HEK293 (cell line): ENCODE results near the gene BTBD18.

Source experiments
- BCL11A ChIP-seq: fragments of 450-650 bp; formaldehyde crosslinking; IDR thresholded peaks from 2 replicates; pipeline ENCODE4 v1.5.1; 2016; ENCODE audit warnings: low read depth, missing biosample characterization, missing genetic modification characterization
- EGR2 ChIP-seq: fragments of 450-650 bp; formaldehyde crosslinking; IDR thresholded peaks from 2 replicates; pipeline ENCODE4 v1.5.1; 2016; ENCODE audit warnings: low read depth, missing biosample characterization, missing genetic modification characterization
- FEZF1 ChIP-seq: fragments of 450-650 bp; formaldehyde crosslinking; IDR thresholded peaks from 2 replicates; pipeline ENCODE4 v1.5.1; 2016; ENCODE audit warnings: missing biosample characterization, missing genetic modification characterization
- GLIS2 ChIP-seq: fragments of 450-650 bp; formaldehyde crosslinking; IDR thresholded peaks from 2 replicates; pipeline ENCODE4 v1.5.1; 2016; ENCODE audit warnings: missing biosample characterization, missing genetic modification characterization
- HOXC10 ChIP-seq: sonication (generic); formaldehyde crosslinking; IDR thresholded peaks from 2 replicates; pipeline ENCODE4 v1.8.1; 2023; ENCODE audit warnings: mild to moderate bottlenecking, missing genetic modification reagents
- KLF10 ChIP-seq: fragments of 450-650 bp; IDR thresholded peaks from 2 replicates; pipeline ENCODE4 v1.5.1; 2018; ENCODE audit warnings: missing biosample characterization, mild to moderate bottlenecking, missing genetic modification characterization
- REPIN1 ChIP-seq: fragments of 450-650 bp; formaldehyde crosslinking; IDR thresholded peaks from 2 replicates; pipeline ENCODE4 v1.5.1; 2017; ENCODE audit warnings: missing biosample characterization, missing genetic modification characterization, low read depth
- SCRT2 ChIP-seq: fragments of 450-650 bp; formaldehyde crosslinking; IDR thresholded peaks from 2 replicates; pipeline ENCODE4 v1.5.1; 2016; ENCODE audit warnings: missing biosample characterization, missing genetic modification characterization
- TCF7L2 ChIP-seq: IDR thresholded peaks from 2 replicates; pipeline ENCODE4 v1.6.1; 2011; ENCODE audit warnings: low read depth, mild to moderate bottlenecking, inconsistent platforms, low read length, moderate library complexity, borderline replicate concordance
- ZBTB17 ChIP-seq: fragments of 450-650 bp; formaldehyde crosslinking; IDR thresholded peaks from 2 replicates; pipeline ENCODE4 v1.5.1; 2016; ENCODE audit warnings: missing biosample characterization, missing genetic modification characterization
- ZBTB20 ChIP-seq: fragments of 450-650 bp; formaldehyde crosslinking; IDR thresholded peaks from 2 replicates; pipeline ENCODE4 v1.5.1; 2016; ENCODE audit warnings: missing biosample characterization, missing genetic modification characterization
- ZBTB48 ChIP-seq: fragments of 450-650 bp; formaldehyde crosslinking; IDR thresholded peaks from 2 replicates; pipeline ENCODE4 v1.5.1; 2016; ENCODE audit warnings: missing biosample characterization, missing genetic modification characterization
- ZBTB7A ChIP-seq: fragments of 450-650 bp; formaldehyde crosslinking; IDR thresholded peaks from 2 replicates; pipeline ENCODE4 v1.5.1; 2016; ENCODE audit warnings: low read depth, missing biosample characterization, missing genetic modification characterization
- ZNF112 ChIP-seq: fragments of 450-650 bp; formaldehyde crosslinking; IDR thresholded peaks from 2 replicates; pipeline ENCODE4 v1.5.0; 2017; ENCODE audit warnings: missing biosample characterization, missing genetic modification characterization
- ZNF155 ChIP-seq: fragments of 450-650 bp; formaldehyde crosslinking; IDR thresholded peaks from 2 replicates; pipeline ENCODE4 v1.5.1; 2016; ENCODE audit warnings: missing biosample characterization, missing genetic modification characterization
- ZNF169 ChIP-seq: fragments of 450-650 bp; formaldehyde crosslinking; IDR thresholded peaks from 2 replicates; pipeline ENCODE4 v1.5.1; 2016; ENCODE audit warnings: missing biosample characterization, missing genetic modification characterization
- ZNF211 ChIP-seq: fragments of 450-650 bp; formaldehyde crosslinking; IDR thresholded peaks from 2 replicates; pipeline ENCODE4 v1.5.1; 2016; ENCODE audit warnings: low read depth, missing biosample characterization, missing genetic modification characterization
- ZNF23 ChIP-seq: fragments of 450-650 bp; formaldehyde crosslinking; IDR thresholded peaks from 2 replicates; pipeline ENCODE4 v1.5.1; 2016; ENCODE audit warnings: missing biosample characterization, missing genetic modification characterization, borderline replicate concordance
- ZNF266 ChIP-seq: fragments of 450-650 bp; formaldehyde crosslinking; IDR thresholded peaks from 2 replicates; pipeline ENCODE4 v1.5.1; 2016; ENCODE audit warnings: missing biosample characterization, missing genetic modification characterization, low read depth
- ZNF416 ChIP-seq: fragments of 450-650 bp; formaldehyde crosslinking; IDR thresholded peaks from 2 replicates; pipeline ENCODE4 v1.5.1; 2016; ENCODE audit warnings: missing biosample characterization, missing genetic modification characterization
- ZNF473 ChIP-seq: fragments of 450-650 bp; formaldehyde crosslinking; IDR thresholded peaks from 2 replicates; pipeline ENCODE4 v1.5.1; 2017; ENCODE audit warnings: missing biosample characterization, missing genetic modification characterization
- ZNF48 ChIP-seq: fragments of 450-650 bp; formaldehyde crosslinking; IDR thresholded peaks from 2 replicates; pipeline ENCODE4 v1.5.1; 2016; ENCODE audit warnings: missing biosample characterization, missing genetic modification characterization
- ZNF549 ChIP-seq: fragments of 450-650 bp; IDR thresholded peaks from 2 replicates; pipeline ENCODE4 v1.5.1; 2018; ENCODE audit warnings: missing biosample characterization, missing genetic modification characterization, mild to moderate bottlenecking, inconsistent platforms, moderate library complexity
- ZNF585B ChIP-seq: fragments of 450-650 bp; formaldehyde crosslinking; IDR thresholded peaks from 2 replicates; pipeline ENCODE4 v1.5.1; 2016; ENCODE audit warnings: missing biosample characterization, missing genetic modification characterization
- ZNF629 ChIP-seq: fragments of 450-650 bp; formaldehyde crosslinking; IDR thresholded peaks from 2 replicates; pipeline ENCODE4 v1.5.1; 2017; ENCODE audit warnings: missing biosample characterization, missing genetic modification characterization
- ZNF658 ChIP-seq: fragments of 450-650 bp; formaldehyde crosslinking; IDR thresholded peaks from 2 replicates; pipeline ENCODE4; 2016; ENCODE audit warnings: missing biosample characterization, missing genetic modification characterization
- ZNF701 ChIP-seq: fragments of 450-650 bp; formaldehyde crosslinking; IDR thresholded peaks from 2 replicates; pipeline ENCODE4 v1.5.1; 2016; ENCODE audit warnings: missing biosample characterization, missing genetic modification characterization
- ZNF785 ChIP-seq: fragments of 450-650 bp; formaldehyde crosslinking; IDR thresholded peaks from 2 replicates; pipeline ENCODE4 v1.5.1; 2016; ENCODE audit warnings: missing biosample characterization, missing genetic modification characterization
- TF ChIP-seq, protein P1 (sequence below): fragments of 450-650 bp; formaldehyde crosslinking; IDR thresholded peaks from 2 replicates; pipeline ENCODE4 v1.5.1; 2016; ENCODE audit warnings: missing biosample characterization, missing genetic modification characterization, borderline replicate concordance
- TF ChIP-seq, protein P2 (sequence below): fragments of 450-650 bp; formaldehyde crosslinking; IDR thresholded peaks from 2 replicates; pipeline ENCODE4 v1.5.1; 2016; ENCODE audit warnings: missing biosample characterization, missing genetic modification characterization, low read depth
- TF ChIP-seq, protein P3 (sequence below): fragments of 450-650 bp; formaldehyde crosslinking; IDR thresholded peaks from 2 replicates; pipeline ENCODE4 v1.5.1; 2016; ENCODE audit warnings: missing biosample characterization, missing genetic modification characterization
- TF ChIP-seq, protein P4 (sequence below): fragments of 450-650 bp; formaldehyde crosslinking; IDR thresholded peaks from 2 replicates; pipeline ENCODE4 v1.5.1; 2017; ENCODE audit warnings: missing biosample characterization, missing genetic modification characterization
- TF ChIP-seq, protein P5 (sequence below): fragments of 450-650 bp; formaldehyde crosslinking; IDR thresholded peaks from 2 replicates; pipeline ENCODE4 v1.5.1; 2016; ENCODE audit warnings: missing biosample characterization, missing genetic modification characterization

BTBD18 gene

DNA sequence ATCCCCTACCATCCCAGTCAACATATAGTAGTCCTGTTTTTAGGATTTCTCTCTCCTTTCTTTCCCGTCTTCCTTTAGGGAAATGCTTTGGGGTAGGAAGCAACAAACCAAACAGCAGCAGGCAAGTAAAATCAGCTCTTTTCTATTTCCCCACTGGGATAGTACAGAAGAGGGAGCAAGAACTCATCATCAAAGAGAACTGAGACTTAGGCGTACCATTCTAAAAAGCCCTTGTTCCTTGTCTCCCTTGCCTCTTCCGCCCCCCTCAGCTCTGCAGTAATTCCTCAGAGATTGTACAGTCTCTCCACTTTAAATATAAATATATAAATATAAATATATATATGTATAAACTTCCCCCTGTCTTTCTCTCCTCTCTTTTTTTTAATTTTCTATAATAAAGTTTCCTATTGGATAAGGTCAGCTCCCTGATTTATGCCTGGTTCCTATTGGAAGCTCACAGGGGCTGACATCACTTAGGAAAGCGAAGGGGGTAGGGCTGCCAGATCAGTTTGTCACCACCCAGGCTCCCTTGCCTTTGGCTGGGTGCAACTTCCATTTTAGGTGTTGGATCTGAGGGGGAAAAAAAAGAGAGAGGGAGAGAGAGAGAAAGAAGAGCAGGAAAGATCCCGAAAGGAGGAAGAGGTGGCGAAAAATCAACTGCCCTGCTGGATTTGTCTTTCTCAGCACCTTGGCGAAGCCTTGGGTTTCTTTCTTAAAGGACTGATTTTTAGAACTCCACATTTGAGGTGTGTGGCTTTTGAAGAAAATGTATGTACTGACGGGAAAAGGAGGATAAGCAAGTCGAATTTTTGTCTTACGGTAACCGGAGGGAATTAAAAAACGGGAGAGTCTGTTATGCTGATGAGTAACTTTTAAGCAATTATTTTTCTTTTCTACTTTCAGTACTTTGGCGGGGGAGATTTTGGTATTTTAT, 9.9 kb upstream of the BTBD18 start, which contains the start of gene CTNND1 (continued):
- TF ChIP-seq, protein P1, sequence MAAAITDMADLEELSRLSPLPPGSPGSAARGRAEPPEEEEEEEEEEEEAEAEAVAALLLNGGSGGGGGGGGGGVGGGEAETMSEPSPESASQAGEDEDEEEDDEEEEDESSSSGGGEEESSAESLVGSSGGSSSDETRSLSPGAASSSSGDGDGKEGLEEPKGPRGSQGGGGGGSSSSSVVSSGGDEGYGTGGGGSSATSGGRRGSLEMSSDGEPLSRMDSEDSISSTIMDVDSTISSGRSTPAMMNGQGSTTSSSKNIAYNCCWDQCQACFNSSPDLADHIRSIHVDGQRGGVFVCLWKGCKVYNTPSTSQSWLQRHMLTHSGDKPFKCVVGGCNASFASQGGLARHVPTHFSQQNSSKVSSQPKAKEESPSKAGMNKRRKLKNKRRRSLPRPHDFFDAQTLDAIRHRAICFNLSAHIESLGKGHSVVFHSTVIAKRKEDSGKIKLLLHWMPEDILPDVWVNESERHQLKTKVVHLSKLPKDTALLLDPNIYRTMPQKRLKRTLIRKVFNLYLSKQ (tag by site-specific recombination), result no peak
- TF ChIP-seq ZNF211 (tag by site-specific recombination), result no peak
- TF ChIP-seq ZNF473 (tag by site-specific recombination), result no peak
- no peak for TF ChIP-seq ZNF658 (tag by site-specific recombination)
- no peak for TF ChIP-seq ZNF785
- TF ChIP-seq ZNF416, result no peak
- TF ChIP-seq, protein P2, sequence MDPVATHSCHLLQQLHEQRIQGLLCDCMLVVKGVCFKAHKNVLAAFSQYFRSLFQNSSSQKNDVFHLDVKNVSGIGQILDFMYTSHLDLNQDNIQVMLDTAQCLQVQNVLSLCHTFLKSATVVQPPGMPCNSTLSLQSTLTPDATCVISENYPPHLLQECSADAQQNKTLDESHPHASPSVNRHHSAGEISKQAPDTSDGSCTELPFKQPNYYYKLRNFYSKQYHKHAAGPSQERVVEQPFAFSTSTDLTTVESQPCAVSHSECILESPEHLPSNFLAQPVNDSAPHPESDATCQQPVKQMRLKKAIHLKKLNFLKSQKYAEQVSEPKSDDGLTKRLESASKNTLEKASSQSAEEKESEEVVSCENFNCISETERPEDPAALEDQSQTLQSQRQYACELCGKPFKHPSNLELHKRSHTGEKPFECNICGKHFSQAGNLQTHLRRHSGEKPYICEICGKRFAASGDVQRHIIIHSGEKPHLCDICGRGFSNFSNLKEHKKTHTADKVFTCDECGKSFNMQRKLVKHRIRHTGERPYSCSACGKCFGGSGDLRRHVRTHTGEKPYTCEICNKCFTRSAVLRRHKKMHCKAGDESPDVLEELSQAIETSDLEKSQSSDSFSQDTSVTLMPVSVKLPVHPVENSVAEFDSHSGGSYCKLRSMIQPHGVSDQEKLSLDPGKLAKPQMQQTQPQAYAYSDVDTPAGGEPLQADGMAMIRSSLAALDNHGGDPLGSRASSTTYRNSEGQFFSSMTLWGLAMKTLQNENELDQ (tag by site-specific recombination), result no peak
- no peak for TF ChIP-seq BCL11A
- TF ChIP-seq, protein P3, sequence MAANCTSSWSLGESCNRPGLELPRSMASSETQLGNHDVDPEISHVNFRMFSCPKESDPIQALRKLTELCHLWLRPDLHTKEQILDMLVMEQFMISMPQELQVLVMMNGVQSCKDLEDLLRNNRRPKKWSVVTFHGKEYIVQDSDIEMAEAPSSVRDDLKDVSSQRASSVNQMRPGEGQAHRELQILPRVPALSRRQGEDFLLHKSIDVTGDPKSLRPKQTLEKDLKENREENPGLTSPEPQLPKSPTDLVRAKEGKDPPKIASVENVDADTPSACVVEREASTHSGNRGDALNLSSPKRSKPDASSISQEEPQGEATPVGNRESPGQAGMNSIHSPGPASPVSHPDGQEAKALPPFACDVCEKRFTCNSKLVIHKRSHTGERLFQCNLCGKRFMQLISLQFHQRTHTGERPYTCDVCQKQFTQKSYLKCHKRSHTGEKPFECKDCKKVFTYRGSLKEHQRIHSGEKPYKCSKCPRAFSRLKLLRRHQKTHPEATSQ (tag by site-specific recombination), result no peak
- TF ChIP-seq, protein P4, sequence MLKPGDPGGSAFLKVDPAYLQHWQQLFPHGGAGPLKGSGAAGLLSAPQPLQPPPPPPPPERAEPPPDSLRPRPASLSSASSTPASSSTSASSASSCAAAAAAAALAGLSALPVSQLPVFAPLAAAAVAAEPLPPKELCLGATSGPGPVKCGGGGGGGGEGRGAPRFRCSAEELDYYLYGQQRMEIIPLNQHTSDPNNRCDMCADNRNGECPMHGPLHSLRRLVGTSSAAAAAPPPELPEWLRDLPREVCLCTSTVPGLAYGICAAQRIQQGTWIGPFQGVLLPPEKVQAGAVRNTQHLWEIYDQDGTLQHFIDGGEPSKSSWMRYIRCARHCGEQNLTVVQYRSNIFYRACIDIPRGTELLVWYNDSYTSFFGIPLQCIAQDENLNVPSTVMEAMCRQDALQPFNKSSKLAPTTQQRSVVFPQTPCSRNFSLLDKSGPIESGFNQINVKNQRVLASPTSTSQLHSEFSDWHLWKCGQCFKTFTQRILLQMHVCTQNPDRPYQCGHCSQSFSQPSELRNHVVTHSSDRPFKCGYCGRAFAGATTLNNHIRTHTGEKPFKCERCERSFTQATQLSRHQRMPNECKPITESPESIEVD (tag by site-specific recombination), result no peak
- no peak for TF ChIP-seq ZNF23 (tag by site-specific recombination)
- no peak for TF ChIP-seq ZNF155
- no peak for TF ChIP-seq ZNF169 (tag by site-specific recombination)
- no peak for TF ChIP-seq ZNF585B (tag by site-specific recombination)
- TF ChIP-seq HOXC10 (CRISPR knock-in tag), result no peak
- no peak for TF ChIP-seq ZNF549
- no peak for TF ChIP-seq ZBTB20 (tag by site-specific recombination)
- TF ChIP-seq ZNF48 (tag by site-specific recombination), result no peak
- peak; percentile 15; the same call in 1 of the 2 replicates for TF ChIP-seq GLIS2 (tag by site-specific recombination)
- TF ChIP-seq ZBTB48 (tag by site-specific recombination), result peak; percentile 38; the same call in 1 of the 2 replicates
- TF ChIP-seq ZBTB17 (tag by site-specific recombination), result peak; percentile 55; the same call in 1 of the 2 replicates
- no peak for TF ChIP-seq ZNF266 (tag by site-specific recombination)
- no peak for TF ChIP-seq FEZF1 (tag by site-specific recombination)
- TF ChIP-seq, protein P5, sequence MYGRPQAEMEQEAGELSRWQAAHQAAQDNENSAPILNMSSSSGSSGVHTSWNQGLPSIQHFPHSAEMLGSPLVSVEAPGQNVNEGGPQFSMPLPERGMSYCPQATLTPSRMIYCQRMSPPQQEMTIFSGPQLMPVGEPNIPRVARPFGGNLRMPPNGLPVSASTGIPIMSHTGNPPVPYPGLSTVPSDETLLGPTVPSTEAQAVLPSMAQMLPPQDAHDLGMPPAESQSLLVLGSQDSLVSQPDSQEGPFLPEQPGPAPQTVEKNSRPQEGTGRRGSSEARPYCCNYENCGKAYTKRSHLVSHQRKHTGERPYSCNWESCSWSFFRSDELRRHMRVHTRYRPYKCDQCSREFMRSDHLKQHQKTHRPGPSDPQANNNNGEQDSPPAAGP (tag by site-specific recombination), result no peak
- no peak for TF ChIP-seq TCF7L2
- TF ChIP-seq ZBTB7A (tag by site-specific recombination), result no peak
- TF ChIP-seq ZNF112 (tag by site-specific recombination), result no peak
- no peak for TF ChIP-seq EGR2 (tag by site-specific recombination)
- TF ChIP-seq KLF10 (tag by site-specific recombination), result 0 out of 2 replicates have a peak, but pooled peaks have one; percentile 26
- TF ChIP-seq ZNF629 (tag by site-specific recombination), result peak; percentile 17; the same call in 1 of the 2 replicates
- TF ChIP-seq REPIN1 (tag by site-specific recombination), result no peak
- no peak for TF ChIP-seq ZNF701 (tag by site-specific recombination)
- TF ChIP-seq SCRT2 (tag by site-specific recombination), result no peak
